AG04449 (cell line): ENCODE results near the gene NDUFV2.

Experiments
- CTCF ChIA-PET: fragments of 350-600 bp; formaldehyde crosslinking; extraction: SDS; loops from one replicate; lab custom pipeline; 2021; ENCODE audit warnings: antibody characterized with exemption; lab: Yijun Ruan, JAX
- POLR2A ChIA-PET: fragments of 400-600, 350-600 bp; formaldehyde crosslinking; extraction: SDS; loops from one replicate; lab custom pipeline; 2020; ENCODE audit warnings: antibody characterized with exemption, inconsistent platforms; lab: Yijun Ruan, JAX
- DNase-seq: peaks from one replicate; pipeline ENCODE4 v3.0.0-alpha.2; 2010; ENCODE audit warnings: low read depth, low spot score
- H3K4me3 ChIP-seq: 2 replicates; pipeline ENCODE4 v1.5.1; 2011; ENCODE audit warnings: low read depth, mild to moderate bottlenecking, control low read depth, low read length
- CTCF ChIP-seq: IDR thresholded peaks from one replicate; pipeline ENCODE4 v1.5.1; 2011; ENCODE audit warnings: mild to moderate bottlenecking, moderate library complexity, low read length, control low read depth, inconsistent platforms; ENCODE audit not compliant: insufficient read depth; ENCODE audit errors: missing control alignments

Gene NDUFV2

DNA sequence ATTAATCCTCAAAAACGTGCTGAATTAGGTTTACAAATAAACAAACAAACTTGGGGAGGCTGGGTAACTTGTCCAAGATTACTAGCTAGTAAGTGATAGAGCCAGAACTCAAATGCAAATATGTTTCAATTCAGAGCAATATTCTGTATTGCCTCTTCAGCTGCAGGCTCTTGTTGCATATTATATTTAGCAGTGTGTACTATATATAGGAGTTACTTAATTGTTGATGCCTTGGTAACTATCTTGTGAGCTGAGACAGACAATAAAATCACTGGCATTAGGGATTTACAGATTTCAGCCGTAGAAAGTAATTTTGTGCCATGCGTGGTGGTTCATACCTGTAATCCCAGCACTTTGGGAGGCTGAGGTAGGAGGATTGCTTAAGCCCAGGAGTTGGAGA is 23.8 kb downstream of the NDUFV2 start:
- CTCF ChIA-PET = interaction anchor here (1.0 kb wide), 1 partner anchor 12 kb away, joined by 3 read pairs; no protein-coding TSS in a partner anchor
- no peak overlapping the region for H3K4me3 ChIP-seq
- POLR2A ChIA-PET = no interaction called here
- no peak for DNase-seq
- no peak for TF ChIP-seq CTCF

GRCh38 chr18:9130195-9130594 is 27.7 kb downstream of the NDUFV2 start:
- ChIA-PET POLR2A (no interaction called here), CTCF (no interaction called here)

DNA sequence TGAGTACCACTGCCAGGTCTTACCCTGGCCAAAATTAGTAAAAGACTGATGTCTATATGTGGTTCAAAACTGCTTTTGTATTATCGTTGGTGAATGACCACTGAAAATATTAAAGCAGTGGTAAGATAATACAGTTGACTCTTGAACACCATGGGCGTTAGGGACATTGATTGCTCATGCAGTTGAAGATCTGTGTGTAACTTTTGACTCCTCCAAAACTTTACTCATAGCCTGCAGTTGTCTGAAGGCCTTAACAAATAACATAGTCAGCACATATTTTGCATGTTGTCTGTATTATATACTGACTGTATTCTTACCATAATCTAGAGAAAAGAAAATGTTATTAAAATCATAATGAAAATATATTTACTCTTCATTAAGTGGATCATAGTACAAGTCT is 28.3 kb downstream of the NDUFV2 start:
- no peak for DNase-seq
- no peak overlapping the region for H3K4me3 ChIP-seq
- TF ChIP-seq CTCF = no peak
- POLR2A ChIA-PET = no interaction called here
- CTCF ChIA-PET = no interaction called here

More at GRCh38 chr18:9130195-9130594, 27.7 kb downstream of the NDUFV2 start:
- TF ChIP-seq CTCF = no peak
- no peak overlapping the region for H3K4me3 ChIP-seq
- DNase-seq = no peak

DNA sequence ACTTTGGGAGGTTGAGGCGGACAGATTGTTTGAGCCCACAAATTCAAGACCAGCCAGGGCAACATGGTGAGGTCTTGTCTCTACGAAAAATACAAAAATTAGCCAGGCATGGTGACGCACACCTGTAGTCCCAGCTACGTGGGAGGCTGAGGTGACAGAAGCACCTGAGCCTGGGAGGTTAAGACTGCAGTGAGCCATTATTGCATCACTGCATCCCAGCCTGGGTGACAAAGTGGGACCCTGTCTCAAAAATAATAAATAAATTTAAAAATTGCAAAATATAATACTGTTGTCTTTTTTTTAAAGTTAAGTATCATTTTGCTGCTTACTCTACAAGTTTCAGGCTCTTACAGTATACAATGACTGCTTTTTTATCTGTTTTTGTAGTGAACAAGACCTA is 30.1 kb downstream of the NDUFV2 start:
- ChIA-PET POLR2A (no interaction called here), CTCF (no interaction called here)
- no peak overlapping the region for H3K4me3 ChIP-seq
- DNase-seq = no peak
- no peak for TF ChIP-seq CTCF

- no peak for TF ChIP-seq CTCF
- no peak for DNase-seq
- POLR2A ChIA-PET = no interaction called here
- CTCF ChIA-PET = no interaction called here
- H3K4me3 ChIP-seq = no peak overlapping the region
Measured at GRCh38 chr18:9133225-9133624, 30.7 kb downstream of the NDUFV2 start.

- ChIA-PET POLR2A (interaction anchor here (0.7 to 1.6 kb wide), 5 partner anchors 8 to 318 kb away, joined by 3 to 6 read pairs (median 3); no protein-coding TSS in a partner anchor), CTCF (interaction anchor here (0.7 to 1.7 kb wide), 4 partner anchors 13 to 107 kb away, joined by 3 to 5 read pairs (median 4); no protein-coding TSS in a partner anchor)
- TF ChIP-seq CTCF = no peak
- DNase-seq = no peak
- peak overlapping the region; percentile 78 for H3K4me3 ChIP-seq
Measured at GRCh38 chr18:9135081-9135911, 32.8 kb downstream of the NDUFV2 start.
